Loucy (cell line): ENCODE results near the gene SPP2.

Source experiments
- H2AFZ ChIP-seq: fragments of 200-600 bp; sonication (generic); 2 replicates; pipeline ENCODE4 v1.6.0; 2016; ENCODE audit warnings: antibody characterized with exemption, mild to moderate bottlenecking, low read length, moderate library complexity
- H3F3A ChIP-seq: fragments of 200-600 bp; 2 replicates; pipeline ENCODE4 v1.6.0; 2016; ENCODE audit warnings: antibody characterized with exemption, low read depth, mild to moderate bottlenecking
- H3K27me3 ChIP-seq: fragments of 200-600 bp; sonication (generic); 2 replicates; pipeline ENCODE4 v1.6.1; 2014; ENCODE audit warnings: low read length, mild to moderate bottlenecking; ENCODE audit not compliant: insufficient read depth, poor library complexity, severe bottlenecking
- H3K36me3 ChIP-seq: fragments of 200-600 bp; sonication (generic); 2 replicates; pipeline ENCODE4 v1.6.1; 2016; ENCODE audit warnings: low read length; ENCODE audit not compliant: insufficient read depth
- H3K4me1 ChIP-seq: fragments of 200-600 bp; sonication (generic); 2 replicates; pipeline ENCODE4 v1.5.1; 2014; ENCODE audit warnings: low read length, mild to moderate bottlenecking; ENCODE audit not compliant: insufficient read depth, poor library complexity, severe bottlenecking
- H3K4me2 ChIP-seq: fragments of 200-600 bp; sonication (generic); 2 replicates; pipeline ENCODE4 v1.6.0; 2014; ENCODE audit warnings: antibody characterized with exemption, low read length, low read depth, mild to moderate bottlenecking; ENCODE audit not compliant: poor library complexity, severe bottlenecking
- H3K4me3 ChIP-seq: fragments of 200-600 bp; sonication (generic); 2 replicates; pipeline ENCODE4 v1.5.1; 2014; ENCODE audit warnings: low read length, mild to moderate bottlenecking, mixed read lengths; ENCODE audit not compliant: poor library complexity, severe bottlenecking
- H3K79me2 ChIP-seq: fragments of 200-600 bp; sonication (generic); 2 replicates; pipeline ENCODE4 v1.6.1; 2014; ENCODE audit warnings: low read length; ENCODE audit not compliant: insufficient read depth
- H3K9ac ChIP-seq: fragments of 200-600 bp; sonication (generic); 2 replicates; pipeline ENCODE4 v1.6.0; 2014; ENCODE audit warnings: mild to moderate bottlenecking, low read depth, low read length, moderate library complexity; ENCODE audit not compliant: poor library complexity, severe bottlenecking
- H3K9me2 ChIP-seq: fragments of 200-600 bp; sonication (generic); replicated peaks from 2 replicates; pipeline ENCODE4 v1.6.1; 2016; ENCODE audit warnings: low read depth, low read length, mixed read lengths
- H3K9me3 ChIP-seq: fragments of 200-600 bp; sonication (generic); 2 replicates; pipeline ENCODE4 v1.6.1; 2014; ENCODE audit warnings: mild to moderate bottlenecking, antibody characterized with exemption, low read length, low read depth; ENCODE audit not compliant: insufficient read depth
- H4K20me1 ChIP-seq: fragments of 200-600 bp; sonication (generic); 2 replicates; pipeline ENCODE4 v1.6.0; 2014; ENCODE audit warnings: antibody characterized with exemption, low read length, mild to moderate bottlenecking; ENCODE audit not compliant: insufficient read depth, poor library complexity, severe bottlenecking
- CTCF ChIP-seq: fragments of 200-600 bp; sonication (generic); conservative IDR thresholded peaks from 2 replicates; pipeline ENCODE4 v1.5.1; 2014; ENCODE audit warnings: mild to moderate bottlenecking, antibody characterized with exemption, low read length
- EZH2phosphoT487 ChIP-seq: fragments of 200-600 bp; IDR thresholded peaks from 2 replicates; pipeline ENCODE4 v1.6.1; 2018; ENCODE audit warnings: antibody characterized with exemption, mild to moderate bottlenecking, moderate library complexity, borderline replicate concordance

SPP2 gene

DNA sequence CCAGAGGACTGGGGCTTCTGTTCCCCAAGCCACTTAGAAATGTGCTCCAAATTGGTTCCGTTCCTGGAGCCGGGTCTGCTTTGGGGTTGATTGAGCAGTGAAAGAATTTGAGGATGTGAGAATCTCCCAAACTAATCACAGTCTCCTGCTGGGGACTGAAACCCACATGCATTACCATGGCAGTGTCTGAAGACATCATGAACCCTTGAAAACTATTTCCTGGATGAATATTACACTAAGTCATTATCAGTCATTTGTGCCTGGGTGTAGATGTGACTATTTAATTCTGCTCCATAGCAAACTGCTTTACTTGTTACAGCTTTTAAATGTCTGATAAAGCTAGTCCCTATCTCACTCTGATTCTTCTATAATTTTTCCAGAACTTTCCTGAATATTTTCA is 27.6 kb downstream of the SPP2 start:
- TF ChIP-seq EZH2phosphoT487 (no peak), CTCF (no peak)
- Histone ChIP-seq H3K4me3 (no peak overlapping the region), H3F3A (no peaks in the 10 kb centered on the region), H3K36me3 (no peaks in the 10 kb centered on the region), H3K79me2 (no peaks in the 10 kb centered on the region), H3K9ac (no peak overlapping the region), H4K20me1 (no peaks in the 10 kb centered on the region), H3K4me1 (no peaks in the 10 kb centered on the region), H3K9me3 (no peaks in the 10 kb centered on the region), H3K4me2 (no peak overlapping the region), H3K9me2 (no peaks in the 10 kb centered on the region), H3K27me3 (no peaks in the 10 kb centered on the region), H2AFZ (no peak overlapping the region)

DNA sequence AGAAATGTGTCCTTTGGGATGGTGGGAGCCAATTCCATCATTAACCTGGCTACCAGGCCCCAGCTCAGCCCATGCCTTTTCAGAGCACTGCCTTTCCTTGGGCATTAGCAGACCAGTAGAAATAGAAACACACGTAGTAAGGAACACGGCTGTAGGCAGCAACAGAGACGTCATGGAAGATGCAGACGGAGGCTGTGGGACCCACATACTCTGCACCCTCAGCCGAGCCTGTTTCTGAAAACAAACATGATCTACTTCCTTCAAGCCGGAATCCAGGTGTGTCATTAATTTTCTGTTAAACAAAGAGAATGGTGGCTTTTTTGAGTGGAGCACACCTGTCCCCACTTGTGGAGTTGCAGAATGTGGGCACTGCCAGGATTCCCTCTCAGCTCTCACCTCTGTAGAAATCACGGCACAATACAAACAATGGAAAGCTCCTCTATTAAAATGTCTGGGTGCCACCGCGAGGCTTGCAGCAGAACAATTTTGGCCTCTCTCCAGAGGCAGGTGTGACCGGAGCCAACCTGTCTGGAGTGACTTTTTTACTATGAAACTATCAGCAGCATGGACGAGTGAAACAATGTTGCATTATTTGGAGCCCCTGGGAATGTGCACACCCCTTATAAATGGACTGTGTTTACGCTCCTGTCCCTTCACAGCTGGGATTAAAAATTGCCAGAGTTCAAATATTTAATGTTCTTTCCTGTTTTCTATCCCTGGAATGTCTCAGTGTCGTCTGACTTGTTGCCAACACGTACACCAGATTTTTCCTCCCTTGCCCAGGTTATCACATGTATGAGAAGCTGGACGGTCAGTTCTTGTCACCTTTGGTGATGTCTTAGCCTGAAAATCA is 31.7 kb downstream of the SPP2 start:
- no peaks in the 10 kb centered on the region for H4K20me1 ChIP-seq
- TF ChIP-seq CTCF (no peak), EZH2phosphoT487 (no peak)
- H3K9ac ChIP-seq, result no peak overlapping the region
- no peak overlapping the region for H3K4me3 ChIP-seq
- no peaks in the 10 kb centered on the region for H3K4me1 ChIP-seq
- H3K4me2 ChIP-seq, result no peak overlapping the region
- no peaks in the 10 kb centered on the region for H3K79me2 ChIP-seq
- H3F3A ChIP-seq, result no peaks in the 10 kb centered on the region
- no peak overlapping the region for H2AFZ ChIP-seq
- H3K9me2 ChIP-seq, result no peaks in the 10 kb centered on the region
- no peaks in the 10 kb centered on the region for H3K36me3 ChIP-seq
- no peaks in the 10 kb centered on the region for H3K27me3 ChIP-seq
- no peaks in the 10 kb centered on the region for H3K9me3 ChIP-seq

DNA sequence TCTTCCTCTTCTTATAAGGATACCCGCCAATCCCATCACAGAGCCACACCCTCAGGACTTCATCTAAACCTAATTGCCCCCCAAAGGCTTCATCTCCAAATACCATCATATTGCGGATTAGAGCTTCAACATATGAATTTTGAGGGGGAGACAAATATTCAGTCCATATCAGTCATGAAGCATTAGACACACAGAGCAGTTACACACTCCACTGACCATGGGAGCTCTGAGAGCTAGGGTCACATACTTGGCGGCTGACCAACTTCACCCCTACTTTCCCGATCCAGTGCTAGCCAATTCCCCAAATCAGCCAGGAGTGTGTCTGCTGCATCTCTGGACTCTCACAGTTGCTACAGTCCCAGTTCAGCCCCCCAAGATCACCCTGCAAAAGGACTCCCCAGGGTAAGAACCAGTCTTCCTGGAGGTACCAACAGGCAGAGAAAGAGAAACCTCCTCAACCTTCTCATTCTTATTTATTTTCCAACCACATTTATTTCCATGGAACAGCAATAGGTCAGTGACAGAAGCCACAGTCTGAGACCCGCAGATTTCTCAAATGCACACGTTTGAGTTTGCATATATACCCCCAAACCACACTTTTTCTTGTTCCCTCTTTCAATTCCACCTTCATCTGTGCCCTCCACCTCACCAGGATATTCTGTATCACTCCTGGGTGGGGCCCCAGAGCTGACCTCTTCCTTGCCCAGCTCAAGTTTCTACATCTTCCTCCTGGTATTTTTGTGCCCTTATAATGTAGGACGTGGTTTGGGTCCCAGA is 33.3 kb downstream of the SPP2 start:
- Histone ChIP-seq H3K27me3 (no peaks in the 10 kb centered on the region), H3K36me3 (no peaks in the 10 kb centered on the region), H3K9me2 (no peaks in the 10 kb centered on the region), H3K4me2 (no peak overlapping the region), H3K79me2 (no peaks in the 10 kb centered on the region), H3F3A (no peaks in the 10 kb centered on the region), H3K4me3 (no peak overlapping the region), H3K9me3 (peaks cover 2% of the 10 kb centered on the region; the same call in 1 of the 2 replicates), H3K9ac (no peak overlapping the region), H4K20me1 (no peaks in the 10 kb centered on the region), H2AFZ (no peak overlapping the region), H3K4me1 (no peaks in the 10 kb centered on the region)
- TF ChIP-seq CTCF (no peak), EZH2phosphoT487 (no peak)
